ENCODE measurements around the gene CRIM1. TPM values are rescaled to one million over a fixed set of nuclear protein-coding genes. Genes with fewer than 3 reads are reported as not detected.
A peak's percentile ranks its signal among the peaks of the same experiment; 100 is the strongest.

CRIM1 gene
- total RNA-seq, 1 donor from 2014 or later: 158 TPM

DNA sequence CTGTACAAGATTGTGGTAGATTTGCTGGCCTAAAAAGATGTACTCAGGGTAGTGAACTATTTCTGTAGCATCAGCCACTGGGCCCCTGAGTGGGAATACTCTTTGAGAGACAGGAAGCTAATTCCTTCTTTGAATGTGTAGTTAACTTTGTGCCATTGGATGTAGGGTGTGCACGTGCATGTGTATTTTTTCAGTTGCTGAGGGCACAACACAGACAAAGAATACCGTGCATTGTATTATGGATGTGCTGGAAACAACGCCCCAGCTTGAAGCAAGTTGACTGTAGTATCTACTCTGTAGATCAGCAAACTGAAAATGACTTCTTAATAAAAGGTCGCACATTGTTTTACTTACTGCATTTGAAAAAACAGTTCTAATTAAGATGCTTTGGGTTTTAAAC lies 14.1 kb downstream of the CRIM1 start:
- peaks cover 79% of the 10 kb centered on the region for H3K4me1 ChIP-seq
- no peaks in the 10 kb centered on the region for H3K9me3 ChIP-seq
- intact Hi-C loops (cut with DNase I): no loop called here
- H3K27me3 ChIP-seq: no peaks in the 10 kb centered on the region
- DNase-seq (no peak), ATAC-seq (no peak)
- H3K27ac ChIP-seq: no peak overlapping the region
- H3K4me3 ChIP-seq: no peak overlapping the region
- H3K36me3 ChIP-seq: no peaks in the 10 kb centered on the region
- TF ChIP-seq, protein P1, sequence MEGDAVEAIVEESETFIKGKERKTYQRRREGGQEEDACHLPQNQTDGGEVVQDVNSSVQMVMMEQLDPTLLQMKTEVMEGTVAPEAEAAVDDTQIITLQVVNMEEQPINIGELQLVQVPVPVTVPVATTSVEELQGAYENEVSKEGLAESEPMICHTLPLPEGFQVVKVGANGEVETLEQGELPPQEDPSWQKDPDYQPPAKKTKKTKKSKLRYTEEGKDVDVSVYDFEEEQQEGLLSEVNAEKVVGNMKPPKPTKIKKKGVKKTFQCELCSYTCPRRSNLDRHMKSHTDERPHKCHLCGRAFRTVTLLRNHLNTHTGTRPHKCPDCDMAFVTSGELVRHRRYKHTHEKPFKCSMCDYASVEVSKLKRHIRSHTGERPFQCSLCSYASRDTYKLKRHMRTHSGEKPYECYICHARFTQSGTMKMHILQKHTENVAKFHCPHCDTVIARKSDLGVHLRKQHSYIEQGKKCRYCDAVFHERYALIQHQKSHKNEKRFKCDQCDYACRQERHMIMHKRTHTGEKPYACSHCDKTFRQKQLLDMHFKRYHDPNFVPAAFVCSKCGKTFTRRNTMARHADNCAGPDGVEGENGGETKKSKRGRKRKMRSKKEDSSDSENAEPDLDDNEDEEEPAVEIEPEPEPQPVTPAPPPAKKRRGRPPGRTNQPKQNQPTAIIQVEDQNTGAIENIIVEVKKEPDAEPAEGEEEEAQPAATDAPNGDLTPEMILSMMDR (IDR thresholded peaks at IDR 0.05): no peak

DNA sequence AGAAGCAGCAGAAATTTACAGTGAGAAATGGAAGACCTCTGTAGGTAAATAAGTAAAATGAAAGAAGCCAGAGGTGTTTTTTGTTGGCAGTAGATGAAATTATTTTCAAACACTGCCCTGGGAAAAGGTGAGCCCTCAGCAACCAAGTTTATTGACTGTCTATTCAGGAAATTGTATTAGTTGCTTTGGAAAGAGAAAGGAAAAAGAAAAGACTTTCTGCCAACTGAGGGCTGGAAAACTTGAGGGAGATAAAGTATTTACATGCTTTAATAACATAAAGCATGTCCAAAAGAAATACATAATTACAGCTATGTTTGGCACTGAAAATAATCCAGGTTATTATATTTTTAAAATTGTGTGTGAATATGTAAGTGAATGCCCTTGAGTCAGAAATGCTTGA lies 14.7 kb downstream of the CRIM1 start:
- Histone ChIP-seq H3K4me3 (no peak overlapping the region), H3K27me3 (no peaks in the 10 kb centered on the region), H3K36me3 (no peaks in the 10 kb centered on the region), H3K9me3 (no peaks in the 10 kb centered on the region), H3K27ac (peak overlapping the region; percentile 4), H3K4me1 (peaks cover 82% of the 10 kb centered on the region)
- no peak for ATAC-seq
- intact Hi-C loops (cut with DNase I): no loop called here
- no peak for DNase-seq
- TF ChIP-seq, protein P1 (IDR thresholded peaks at IDR 0.05): no peak

GRCh38 chr2:36371070-36371874 lies 15.7 kb downstream of the CRIM1 start:
- H3K4me1 ChIP-seq: peaks cover 90% of the 10 kb centered on the region
- no peak for ATAC-seq
- no peaks in the 10 kb centered on the region for H3K9me3 ChIP-seq
- TF ChIP-seq, protein P1 (IDR thresholded peaks at IDR 0.05): no peak
- intact Hi-C loops (cut with DNase I): no loop called here
- H3K4me3 ChIP-seq: no peak overlapping the region
- no peaks in the 10 kb centered on the region for H3K36me3 ChIP-seq
- H3K27me3 ChIP-seq: no peaks in the 10 kb centered on the region
- DNase-seq: no peak
- peak overlapping the region; percentile 2 for H3K27ac ChIP-seq

- intact Hi-C loops (cut with DNase I): no loop called here
- TF ChIP-seq, protein P1 (IDR thresholded peaks at IDR 0.05): no peak
- ATAC-seq (no peak), DNase-seq (no peak)
- H3K27me3 ChIP-seq: no peaks in the 10 kb centered on the region
- no peak overlapping the region for H3K4me3 ChIP-seq
- no peaks in the 10 kb centered on the region for H3K36me3 ChIP-seq
- peak overlapping the region; percentile 2 for H3K27ac ChIP-seq
- H3K9me3 ChIP-seq: no peaks in the 10 kb centered on the region
- H3K4me1 ChIP-seq: peaks cover 90% of the 10 kb centered on the region
Measured at GRCh38 chr2:36371928-36372391, 16.4 kb downstream of the CRIM1 start.

DNA sequence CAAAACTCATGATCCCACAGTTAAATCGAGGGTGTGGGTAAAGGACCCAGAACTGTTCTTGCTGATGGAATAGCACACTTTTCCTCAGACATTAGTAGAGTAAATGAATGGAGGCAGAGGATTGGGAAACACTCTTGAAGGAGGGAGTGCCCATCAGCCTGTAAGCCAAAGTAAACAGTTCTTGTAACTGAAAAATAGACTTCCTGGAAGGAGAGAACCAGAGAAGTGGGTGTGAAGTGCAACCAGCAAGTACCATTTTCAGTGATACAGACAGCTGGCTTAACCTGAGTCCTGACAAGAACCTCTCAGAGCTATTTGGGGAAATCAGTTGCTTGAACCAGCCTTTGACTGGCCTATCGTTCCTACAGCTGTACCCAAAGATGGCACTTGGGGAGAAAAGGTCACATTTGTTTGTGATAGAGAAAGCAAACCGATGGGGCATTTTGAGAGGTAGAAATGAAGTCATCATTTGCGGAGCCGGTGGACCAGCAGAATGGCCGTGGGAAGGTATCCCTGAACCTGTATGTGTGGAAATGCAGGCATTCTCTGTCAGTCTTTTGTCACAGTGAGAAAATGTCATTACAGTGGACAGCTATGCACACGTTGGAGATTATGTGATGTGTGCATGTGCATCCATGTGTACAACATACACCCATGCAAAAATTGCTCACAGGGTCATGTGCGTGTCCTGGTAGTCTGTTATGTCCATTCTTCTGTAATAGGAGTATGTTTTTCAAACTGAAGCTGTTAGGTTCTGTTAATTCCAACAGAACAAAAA lies 17.8 kb downstream of the CRIM1 start:
- ATAC-seq: peak; percentile 86
- TF ChIP-seq, protein P1 (IDR thresholded peaks at IDR 0.05): no peak

More for the DNA sequence above, 17.8 kb downstream of the CRIM1 start:
- Histone ChIP-seq H3K4me1 (peaks cover 81% of the 10 kb centered on the region), H3K36me3 (no peaks in the 10 kb centered on the region), H3K9me3 (no peaks in the 10 kb centered on the region), H3K27me3 (no peaks in the 10 kb centered on the region), H3K4me3 (no peak overlapping the region), H3K27ac (no peak overlapping the region)
- no peak for DNase-seq
- intact Hi-C loops (cut with DNase I): no loop called here
